Left lung (tissue), 10 donors: Measurements from ENCODE around the gene NHLRC2. TPM values are rescaled to one million over a fixed set of nuclear protein-coding genes. Genes with fewer than 3 reads are reported as not detected.

ENCODE experiments used
- ATAC-seq: fragments of 200-7000 bp; cut with Tn5 transposase; one replicate; pipeline ENCODE4 v1.9.1; 2020; ENCODE audit warnings: moderate library complexity
- DNase-seq, 4 donors: peaks; one replicate each; pipeline ENCODE4 v3.0.0-alpha.2; 2013 to 2020
- H3K27ac ChIP-seq, 2 donors: fragments of 200-600 bp; sonication (generic) in 1 of 2; one replicate each; pipeline versions ENCODE4 v1.5.0 to v1.8.0; 2020 to 2021
- H3K27me3 ChIP-seq, 2 donors: fragments of 200-600 bp; sonication (generic) in 1 of 2; one replicate each; pipeline versions ENCODE4 v1.5.0 to v1.8.0; 2020 to 2021
- H3K36me3 ChIP-seq, 2 donors: fragments of 200-600 bp; sonication (generic) in 1 of 2; one replicate each; pipeline versions ENCODE4 v1.5.0 to v1.8.0; 2020 to 2021
- H3K4me1 ChIP-seq, 2 donors: fragments of 200-600 bp; one replicate each; pipeline ENCODE4 v1.8.0; 2021
- H3K4me3 ChIP-seq, 2 donors: fragments of 200-600 bp; sonication (generic) in 1 of 2; one replicate each; pipeline versions ENCODE4 v1.5.0 to v1.8.0; 2020 to 2021; ENCODE audit warnings: mild to moderate bottlenecking in 1 of 2
- H3K9me3 ChIP-seq, 2 donors: fragments of 200-600 bp; sonication (generic) in 1 of 2; one replicate each; pipeline versions ENCODE4 v1.5.0 to v1.8.0; 2020 to 2021
- intact Hi-C, 2 donors: fragments of 100-400 bp; cut with DNase I; formaldehyde crosslinking; loops; one replicate each; pipeline versions ENCODE4 v1.11.2 to v1.14.2; 2022
- polyA plus RNA-seq, 6 donors: library from polyadenylated mRNA; unstranded; fragments of 120-200 nt; gene quantifications; one replicate each; pipeline ENCODE4 v1.2.1, GENCODE V29; 2013; ENCODE audit not compliant: insufficient read length in 6 of 6
- total RNA-seq, 2 donors: library from RNA; stranded (reverse); fragmentation: NEBNext Ultra II Directional; extraction: Animal tissue kit (Norgen Biotek cat#: 25700); gene quantifications; one replicate each; pipeline ENCODE4 v1.2.1, GENCODE V29; 2021
- TF ChIP-seq, protein P1 (sequence below), 2 donors: fragments of 200-600 bp; sonication (generic) in 1 of 2; IDR thresholded peaks; one replicate each; pipeline versions ENCODE4 v1.5.0 to v1.8.0; 2021; ENCODE audit warnings: antibody characterized with exemption in 2 of 2
- donor health status: DM: no; HTN: yes; CAD: no.
- donor health status: DM: no; HTN: no; CAD: no.

Gene NHLRC2
- total and polyA plus RNA-seq, 8 donors, result 22.0 to 48.2 (median 26.6) TPM

DNA sequence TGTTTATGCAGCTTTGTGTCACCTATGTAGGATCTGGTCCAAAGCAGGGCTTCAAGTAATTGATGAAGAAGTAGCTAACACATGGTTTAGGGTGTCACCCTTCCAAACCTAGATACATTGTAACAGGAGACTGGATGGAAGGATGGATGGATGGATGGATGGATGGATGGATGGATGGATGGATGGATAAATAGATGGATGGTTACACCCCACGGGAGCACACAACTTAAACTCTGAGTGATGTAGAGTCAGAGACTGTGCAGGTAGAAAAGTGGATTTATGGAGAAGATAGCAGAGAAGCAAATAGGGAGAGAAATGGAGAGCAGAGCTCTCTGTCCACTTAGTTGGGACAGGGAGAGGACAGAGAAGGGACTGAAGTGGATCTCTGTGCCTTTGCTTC, 78.4 kb downstream of the NHLRC2 start:
- TF ChIP-seq, protein P1, sequence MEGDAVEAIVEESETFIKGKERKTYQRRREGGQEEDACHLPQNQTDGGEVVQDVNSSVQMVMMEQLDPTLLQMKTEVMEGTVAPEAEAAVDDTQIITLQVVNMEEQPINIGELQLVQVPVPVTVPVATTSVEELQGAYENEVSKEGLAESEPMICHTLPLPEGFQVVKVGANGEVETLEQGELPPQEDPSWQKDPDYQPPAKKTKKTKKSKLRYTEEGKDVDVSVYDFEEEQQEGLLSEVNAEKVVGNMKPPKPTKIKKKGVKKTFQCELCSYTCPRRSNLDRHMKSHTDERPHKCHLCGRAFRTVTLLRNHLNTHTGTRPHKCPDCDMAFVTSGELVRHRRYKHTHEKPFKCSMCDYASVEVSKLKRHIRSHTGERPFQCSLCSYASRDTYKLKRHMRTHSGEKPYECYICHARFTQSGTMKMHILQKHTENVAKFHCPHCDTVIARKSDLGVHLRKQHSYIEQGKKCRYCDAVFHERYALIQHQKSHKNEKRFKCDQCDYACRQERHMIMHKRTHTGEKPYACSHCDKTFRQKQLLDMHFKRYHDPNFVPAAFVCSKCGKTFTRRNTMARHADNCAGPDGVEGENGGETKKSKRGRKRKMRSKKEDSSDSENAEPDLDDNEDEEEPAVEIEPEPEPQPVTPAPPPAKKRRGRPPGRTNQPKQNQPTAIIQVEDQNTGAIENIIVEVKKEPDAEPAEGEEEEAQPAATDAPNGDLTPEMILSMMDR (IDR thresholded peaks at IDR 0.05), result no peak
- Histone ChIP-seq H3K27ac (no peak overlapping the region), H3K4me3 (no peak overlapping the region), H3K9me3 (no peaks in the 10 kb centered on the region), H3K4me1 (no peaks in the 10 kb centered on the region), H3K27me3 (no peaks in the 10 kb centered on the region), H3K36me3 (no peaks in the 10 kb centered on the region)
- intact Hi-C loops, result no loop called here
- no peak for DNase-seq
- no peak for ATAC-seq

DNA sequence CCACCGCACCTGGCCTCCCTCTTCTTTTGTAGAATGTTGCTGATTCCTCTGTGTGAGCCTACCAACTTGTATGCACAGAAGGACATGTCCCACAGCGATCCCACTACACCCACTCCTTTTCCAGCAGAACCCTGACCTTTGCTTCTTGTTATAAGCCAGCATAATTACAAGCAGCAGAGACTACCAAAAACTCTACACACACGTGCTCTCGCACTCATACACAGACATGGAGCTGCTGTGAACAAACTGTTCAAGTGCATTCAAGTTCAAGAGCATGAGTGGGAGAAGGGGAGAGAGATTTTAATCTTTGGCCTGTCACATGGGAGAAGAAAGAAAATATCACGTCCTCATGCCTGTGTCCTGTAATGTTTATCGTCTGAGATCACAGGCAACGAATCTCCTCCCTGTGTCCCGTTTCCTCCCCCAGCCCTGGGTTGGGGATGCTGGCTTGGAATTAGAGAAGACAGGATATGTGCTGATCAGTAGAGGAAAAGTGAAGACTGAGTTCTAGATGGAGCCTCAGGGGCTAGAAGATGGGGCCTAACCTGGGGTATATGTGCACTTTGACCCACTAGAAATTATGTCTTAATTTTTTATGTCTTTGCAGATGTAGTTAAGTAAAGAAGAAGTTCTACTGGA, 79.6 kb downstream of the NHLRC2 start:
- TF ChIP-seq, protein P1 (IDR thresholded peaks at IDR 0.05), result no peak
- no peaks in the 10 kb centered on the region for H3K36me3 ChIP-seq
- H3K27me3 ChIP-seq, result no peaks in the 10 kb centered on the region
- H3K4me3 ChIP-seq, result no peak overlapping the region
- intact Hi-C loops, result no loop called here
- H3K9me3 ChIP-seq, result no peaks in the 10 kb centered on the region
- ATAC-seq (peak; percentile 55), DNase-seq (no peak)
- H3K4me1 ChIP-seq, result no peaks in the 10 kb centered on the region
- H3K27ac ChIP-seq, result no peak overlapping the region

DNA sequence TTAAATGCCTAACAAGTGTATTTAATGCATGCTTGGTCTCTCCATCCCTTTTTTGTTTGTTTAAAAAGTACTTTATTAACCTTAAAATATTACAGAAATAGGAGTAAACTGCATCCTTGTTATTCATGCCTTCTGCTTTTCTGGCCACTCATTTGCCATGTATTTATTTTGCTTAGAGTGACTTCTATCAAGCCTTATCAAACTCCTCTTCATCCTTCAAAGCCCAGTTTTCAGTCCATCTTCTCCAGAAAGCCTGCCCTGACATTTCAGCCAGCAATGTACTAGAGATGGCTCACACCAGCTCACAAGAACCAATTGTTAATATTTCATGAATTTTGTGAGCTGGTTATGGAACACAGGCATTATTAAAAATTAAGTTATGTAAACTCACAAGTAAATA, 82.8 kb downstream of the NHLRC2 start:
- H3K27ac ChIP-seq, result no peak overlapping the region

DNA sequence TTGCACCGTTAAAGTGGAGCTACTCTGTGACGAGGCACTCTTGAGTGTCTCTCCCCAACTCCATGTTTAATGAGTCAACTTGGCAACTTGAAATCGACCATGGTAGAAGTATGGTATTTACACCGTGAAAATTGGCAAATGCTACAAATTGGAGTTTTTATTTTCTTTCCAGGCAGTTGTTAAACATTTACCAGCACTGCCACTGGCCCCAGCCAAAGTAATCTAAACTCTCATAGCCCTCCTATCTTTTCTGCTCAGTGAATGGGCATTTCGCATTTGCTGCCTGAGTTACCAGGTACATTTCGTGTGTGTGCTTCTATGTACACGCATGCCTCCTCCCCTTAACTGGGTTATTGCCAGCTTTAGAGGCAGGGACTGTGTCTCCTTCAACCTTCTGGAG, 83.3 kb downstream of the NHLRC2 start:
- Histone ChIP-seq H3K4me1 (no peaks in the 10 kb centered on the region), H3K36me3 (no peaks in the 10 kb centered on the region), H3K27me3 (no peaks in the 10 kb centered on the region), H3K4me3 (no peak overlapping the region), H3K27ac (no peak overlapping the region), H3K9me3 (no peaks in the 10 kb centered on the region)
- TF ChIP-seq, protein P1 (IDR thresholded peaks at IDR 0.05), result no peak
- DNase-seq (no peak), ATAC-seq (peak; percentile 49)
- intact Hi-C loops, result no loop called here

More for the DNA sequence above, 82.8 kb downstream of the NHLRC2 start:
- TF ChIP-seq, protein P1 (IDR thresholded peaks at IDR 0.05), result no peak
- Histone ChIP-seq H3K4me3 (no peak overlapping the region), H3K4me1 (no peaks in the 10 kb centered on the region), H3K27me3 (no peaks in the 10 kb centered on the region), H3K36me3 (no peaks in the 10 kb centered on the region), H3K9me3 (no peaks in the 10 kb centered on the region)
- no peak for DNase-seq
- ATAC-seq, result no peak
- intact Hi-C loops, result no loop called here

DNA sequence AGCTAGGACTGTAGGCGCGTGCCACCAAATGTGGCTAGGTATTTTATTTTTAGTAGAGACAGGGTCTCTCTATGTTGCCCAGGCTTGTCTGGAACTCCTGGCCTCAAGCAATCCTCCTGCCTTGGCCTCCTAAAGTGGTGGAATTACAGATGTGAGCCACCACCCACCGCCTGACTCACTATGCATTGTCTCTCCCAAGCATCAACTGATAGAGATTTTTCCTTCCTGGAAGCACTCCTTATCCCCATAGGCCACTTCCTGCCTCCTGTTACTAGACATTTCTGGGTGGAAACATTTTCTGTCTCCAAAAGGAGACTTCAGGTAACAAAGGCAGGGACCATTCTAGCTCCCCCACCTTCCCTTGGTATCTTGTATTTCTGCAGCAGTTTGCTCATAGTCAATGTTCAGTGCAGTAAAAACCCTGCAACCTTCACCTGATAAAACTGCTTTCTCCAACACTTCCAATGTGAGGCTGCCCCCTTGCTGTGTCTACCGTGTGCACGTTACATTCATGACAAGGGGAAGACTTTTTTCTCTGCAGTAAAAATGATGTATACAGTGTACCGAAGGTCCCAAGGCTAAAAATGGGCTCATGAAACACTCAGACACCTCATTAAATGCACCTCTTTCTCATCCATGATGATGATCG, 84.9 kb downstream of the NHLRC2 start:
- TF ChIP-seq, protein P1 (IDR thresholded peaks at IDR 0.05), result no peak
- Histone ChIP-seq H3K4me3 (no peak overlapping the region), H3K27me3 (no peaks in the 10 kb centered on the region), H3K9me3 (no peaks in the 10 kb centered on the region), H3K36me3 (no peaks in the 10 kb centered on the region), H3K4me1 (no peaks in the 10 kb centered on the region), H3K27ac (no peak overlapping the region)
- ATAC-seq, result no peak
- intact Hi-C loops, result no loop called here
- DNase-seq, result no peak
